Nephron (organoid): ENCODE data around the gene IDI2.
A peak's percentile ranks its signal among the peaks of the same experiment; 100 is the strongest.

ENCODE experiments used
- H3K27ac Mint-ChIP-seq, 3 experiments: 2 replicates each; pipeline ENCODE4 v1.8.0; 2020; ENCODE audit warnings: mixed read lengths in 3 of 3, mild to moderate bottlenecking in 2 of 3, moderate library complexity in 1 of 3
- H3K27me3 Mint-ChIP-seq: 2 replicates; pipeline ENCODE4 v1.8.0; 2021; ENCODE audit warnings: low read depth, mild to moderate bottlenecking, moderate library complexity, mixed read lengths
- H3K36me3 Mint-ChIP-seq: 2 replicates; pipeline ENCODE4 v1.8.0; 2020; ENCODE audit warnings: low read depth, mixed read lengths
- H3K4me1 Mint-ChIP-seq: 2 replicates; pipeline ENCODE4 v1.8.0; 2020; ENCODE audit warnings: mixed read lengths
- H3K4me3 Mint-ChIP-seq, 3 experiments: 2 replicates each; pipeline ENCODE4 v1.8.0; 2020; ENCODE audit warnings: mild to moderate bottlenecking in 3 of 3, mixed read lengths in 3 of 3, moderate library complexity in 2 of 3
- H3K9me3 Mint-ChIP-seq: 2 replicates; pipeline ENCODE4 v1.8.0; 2020; ENCODE audit warnings: mixed read lengths
- CTCF ChIP-seq, 3 experiments: fragments of 200-600 bp; sonication (generic); IDR thresholded peaks; one replicate each; pipeline ENCODE4 v1.5.0; 2021; ENCODE audit warnings: antibody characterized with exemption in 3 of 3; ENCODE audit not compliant: unreplicated experiment in 3 of 3

Gene IDI2

DNA sequence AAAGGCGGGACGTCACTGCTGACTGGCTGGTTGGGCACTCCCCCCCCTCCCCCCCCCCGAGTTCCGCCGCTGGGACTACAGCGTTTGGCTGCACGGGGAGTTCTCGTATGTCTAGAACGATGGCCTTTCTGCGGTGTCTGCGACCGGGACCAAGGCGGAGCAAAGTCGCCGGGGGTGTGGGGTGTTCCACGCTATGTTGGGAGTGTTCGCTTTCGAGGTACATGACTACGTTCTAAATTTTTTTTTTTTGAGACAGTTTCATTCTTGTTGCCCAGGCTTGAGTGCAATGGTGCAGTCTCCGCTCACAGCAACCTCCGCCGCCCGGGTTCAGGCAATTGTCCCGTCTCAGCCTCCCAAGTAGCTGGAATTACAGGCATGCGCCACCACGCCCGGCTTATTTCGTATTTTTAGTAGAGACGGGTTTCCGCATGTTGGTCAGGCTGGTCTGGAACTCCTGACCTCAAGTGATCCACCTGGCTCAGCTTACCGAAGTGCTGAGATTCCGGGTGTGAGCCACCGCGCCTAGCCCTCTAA lies 23.8 kb upstream of the IDI2 start:
- peaks cover 40% of the 10 kb centered on the region for H3K36me3 Mint-ChIP-seq
- H3K4me1 Mint-ChIP-seq = peaks cover 52% of the 10 kb centered on the region
- peak overlapping the region; percentile 91 to 99 (median 99) for H3K27ac Mint-ChIP-seq
- H3K4me3 Mint-ChIP-seq = peak overlapping the region; percentile 89 to 92 (median 91)
- TF ChIP-seq CTCF (IDR thresholded peaks at IDR 0.05; ENCODE audit: unreplicated experiment in 3 of 3) = no peak
- H3K27me3 Mint-ChIP-seq = no peaks in the 10 kb centered on the region
- H3K9me3 Mint-ChIP-seq = no peaks in the 10 kb centered on the region

GRCh38 chr10:1048732-1049424 lies 23.2 kb upstream of the IDI2 start, which contains the start of gene IDI1:
Gene IDI1 (minus strand): TSS chr10:1049119. CDS start chr10:1049003, 116 bp downstream.
- peak within 1 kb of the TSS; percentile 89 to 92 (median 91) for H3K4me3 Mint-ChIP-seq
- H3K4me1 Mint-ChIP-seq = peaks cover 53% of the 10 kb centered on the region
- H3K27ac Mint-ChIP-seq = peak within 1 kb of the TSS; percentile 91 to 99 (median 99)
- peaks cover 44% of the 10 kb centered on the region for H3K36me3 Mint-ChIP-seq
- H3K27me3 Mint-ChIP-seq = no peaks in the 10 kb centered on the region
- no peaks in the 10 kb centered on the region for H3K9me3 Mint-ChIP-seq
- no peak for TF ChIP-seq CTCF (IDR thresholded peaks at IDR 0.05; ENCODE audit: unreplicated experiment in 3 of 3)

GRCh38 chr10:1048349-1048731 lies 22.7 kb upstream of the IDI2 start:
- H3K27ac Mint-ChIP-seq = peak overlapping the region; percentile 91 to 99 (median 99)
- H3K27me3 Mint-ChIP-seq = no peaks in the 10 kb centered on the region
- peak overlapping the region; percentile 89 to 92 (median 91) for H3K4me3 Mint-ChIP-seq

GRCh38 chr10:1047937-1048336 lies 22.3 kb upstream of the IDI2 start:
- Mint-ChIP-seq H3K27ac (peak overlapping the region; percentile 91 to 99 (median 99)), H3K9me3 (no peaks in the 10 kb centered on the region), H3K4me3 (peak overlapping the region; percentile 89 to 92 (median 91)), H3K27me3 (no peaks in the 10 kb centered on the region), H3K4me1 (peaks cover 45% of the 10 kb centered on the region), H3K36me3 (peaks cover 41% of the 10 kb centered on the region)
- no peak for TF ChIP-seq CTCF (IDR thresholded peaks at IDR 0.05; ENCODE audit: unreplicated experiment in 3 of 3)

More at GRCh38 chr10:1048349-1048731, 22.7 kb upstream of the IDI2 start:
- TF ChIP-seq CTCF (IDR thresholded peaks at IDR 0.05; ENCODE audit: unreplicated experiment in 3 of 3) = no peak
- Mint-ChIP-seq H3K4me1 (peaks cover 48% of the 10 kb centered on the region), H3K9me3 (no peaks in the 10 kb centered on the region), H3K36me3 (peaks cover 41% of the 10 kb centered on the region)

GRCh38 chr10:1045415-1045814 lies 19.8 kb upstream of the IDI2 start:
- TF ChIP-seq CTCF (IDR thresholded peaks at IDR 0.05; ENCODE audit: unreplicated experiment in 3 of 3) = no peak
- peaks cover 29% of the 10 kb centered on the region for H3K4me1 Mint-ChIP-seq
- H3K36me3 Mint-ChIP-seq = peaks cover 38% of the 10 kb centered on the region
- H3K27ac Mint-ChIP-seq = peak overlapping the region in 2 of 3 experiments; percentile 1 to 66
- H3K9me3 Mint-ChIP-seq = no peaks in the 10 kb centered on the region
- peak overlapping the region; percentile 39 to 80 (median 64) for H3K4me3 Mint-ChIP-seq
- H3K27me3 Mint-ChIP-seq = no peaks in the 10 kb centered on the region
